Hematopoietic multipotent progenitor cell treated with erythropoietin and hydrocortisone succinate and interleukin-3 and kit ligand, for 6 days (in vitro differentiated cells): ENCODE data around the gene MED12L.

ENCODE experiments used
- DNase-seq: peaks from one replicate; pipeline ENCODE4 v3.0.0-alpha.2; 2015

Gene MED12L

GRCh38 chr3:151345859-151346258 lies 260.4 kb downstream of the MED12L start:
- no peak for DNase-seq

- peak; percentile 58 for DNase-seq
These were observed 260.8 kb downstream of the MED12L start for GRCh38 chr3:151346292-151346691.

- peak; percentile 68 for DNase-seq
These were observed 262.0 kb downstream of the MED12L start for GRCh38 chr3:151347432-151347831.

GRCh38 chr3:151350656-151351055 lies 265.2 kb downstream of the MED12L start:
- DNase-seq = no peak

- DNase-seq = no peak
These were observed 265.8 kb downstream of the MED12L start for GRCh38 chr3:151351219-151351618.

GRCh38 chr3:151351648-151352047 lies 266.2 kb downstream of the MED12L start:
- DNase-seq = no peak

GRCh38 chr3:151356794-151357462 lies 271.5 kb downstream of the MED12L start:
- no peak for DNase-seq

- DNase-seq = no peak
These were observed 272.0 kb downstream of the MED12L start for GRCh38 chr3:151357463-151357850.

GRCh38 chr3:151362751-151363174 lies 277.3 kb downstream of the MED12L start:
- no peak for DNase-seq

- DNase-seq = no peak
These were observed 281.5 kb downstream of the MED12L start for GRCh38 chr3:151366993-151367392.

- no peak for DNase-seq
These were observed 282.0 kb downstream of the MED12L start for GRCh38 chr3:151367448-151367847.

GRCh38 chr3:151371526-151371925 lies 286.1 kb downstream of the MED12L start:
- no peak for DNase-seq

- DNase-seq = no peak
These were observed 286.8 kb downstream of the MED12L start for GRCh38 chr3:151372063-151372820.

- no peak for DNase-seq
These were observed 292.4 kb downstream of the MED12L start for GRCh38 chr3:151377768-151378385.

GRCh38 chr3:151379083-151379734 lies 293.7 kb downstream of the MED12L start:
- peak; percentile 61 for DNase-seq

- DNase-seq = no peak
These were observed 297.2 kb downstream of the MED12L start for GRCh38 chr3:151382671-151383070.

GRCh38 chr3:151383111-151383510 lies 297.6 kb downstream of the MED12L start:
- DNase-seq = no peak

GRCh38 chr3:151383956-151384355 lies 298.5 kb downstream of the MED12L start:
- DNase-seq = no peak

- DNase-seq = peak; percentile 6
These were observed 299.3 kb downstream of the MED12L start, which contains the start of gene P2RY12 for GRCh38 chr3:151384741-151385174. TSS of gene P2RY12 (minus strand) at chr3:151384753. CDS start at chr3:151338845, 45,908 bp downstream.

- no peak for DNase-seq
These were observed 300.6 kb downstream of the MED12L start for GRCh38 chr3:151386056-151386455.

- DNase-seq = no peak
These were observed 302.0 kb downstream of the MED12L start for GRCh38 chr3:151387432-151387831.

GRCh38 chr3:151387842-151388241 lies 302.4 kb downstream of the MED12L start:
- no peak for DNase-seq

GRCh38 chr3:151391720-151392119 lies 306.3 kb downstream of the MED12L start:
- DNase-seq = no peak
